ENCODE measurements around the gene XPO5.

XPO5 gene

GRCh38 chr6:43494766-43495165 is 81.1 kb downstream of the XPO5 start:
- no peak for FAIRE-seq

GRCh38 chr6:43494321-43494720 is 81.5 kb downstream of the XPO5 start:
- FAIRE-seq, result no peak

- no peak for FAIRE-seq
Measured at GRCh38 chr6:43493833-43494232, 82.0 kb downstream of the XPO5 start.

- no peak for FAIRE-seq
Measured at GRCh38 chr6:43493230-43493629, 82.6 kb downstream of the XPO5 start.

GRCh38 chr6:43492673-43493072 is 83.2 kb downstream of the XPO5 start:
- no peak for FAIRE-seq

GRCh38 chr6:43491750-43492661 is 83.8 kb downstream of the XPO5 start:
- FAIRE-seq, result no peak

GRCh38 chr6:43490523-43490939 is 85.3 kb downstream of the XPO5 start:
- no peak for FAIRE-seq

- FAIRE-seq, result no peak
Measured at GRCh38 chr6:43489277-43490072, 86.4 kb downstream of the XPO5 start.

GRCh38 chr6:43488667-43489276 is 87.1 kb downstream of the XPO5 start:
- no peak for FAIRE-seq

GRCh38 chr6:43481591-43482236 is 94.1 kb downstream of the XPO5 start:
- no peak for FAIRE-seq

- no peak for FAIRE-seq
Measured at GRCh38 chr6:43481075-43481474, 94.8 kb downstream of the XPO5 start.

- FAIRE-seq, result no peak
Measured at GRCh38 chr6:43478008-43478372, 97.8 kb downstream of the XPO5 start.

GRCh38 chr6:43477235-43478007 is 98.4 kb downstream of the XPO5 start, which contains the start of gene TJAP1:
Gene TJAP1 (plus strand): TSS chr6:43477570. CDS start chr6:43499002, 21,432 bp downstream.
- FAIRE-seq, result peak; percentile 55

GRCh38 chr6:43476746-43477145 is 99.1 kb downstream of the XPO5 start:
- no peak for FAIRE-seq

GRCh38 chr6:43475516-43475915 is 100.3 kb downstream of the XPO5 start:
- no peak for FAIRE-seq

- FAIRE-seq, result no peak
Measured at GRCh38 chr6:43472515-43472914, 103.3 kb downstream of the XPO5 start.

Data from A204.1 (cell line).